Pancreas (tissue), 10 donors: ENCODE results near the gene CEMIP2. TPM values are rescaled to one million over a fixed set of nuclear protein-coding genes. Genes with fewer than 3 reads are reported as not detected.

Experiments used
- ATAC-seq, 4 donors: fragments of 200-7000 bp; cut with Tn5 transposase; one replicate each; pipeline versions ENCODE4 v1.8.0 to v1.9.1; 2020; ENCODE audit warnings: mild to moderate bottlenecking in 4 of 4, moderate library complexity in 4 of 4
- DNase-seq, 6 donors: peaks; one replicate each; pipeline ENCODE4 v3.0.0-alpha.2; 2020
- FAIRE-seq: peaks from 2 replicates; lab custom pipeline; 2012; peaks lifted over from hg19 to GRCh38; lab: Jason Lieb, UNC
- H3K27ac ChIP-seq, 4 donors: fragments of 200-600 bp; sonication (generic); 1 replicate in 3 of 4; 2 replicates in 1 of 4; pipeline versions ENCODE4 v1.5.0 to v1.8.0; 2020
- H3K27me3 ChIP-seq, 4 donors: fragments of 200-600 bp; one replicate each; pipeline ENCODE4 v1.8.0; 2021
- H3K36me3 ChIP-seq, 3 donors: fragments of 200-600 bp; sonication (generic) in 1 of 3; one replicate each; pipeline versions ENCODE4 v1.5.0 to v1.8.0; 2020 to 2021
- H3K4me1 ChIP-seq, 3 donors: fragments of 200-600 bp; one replicate each; pipeline ENCODE4 v1.8.0; 2021
- H3K4me3 ChIP-seq, 4 donors: fragments of 200-600 bp; sonication (generic) in 2 of 4; one replicate each; pipeline versions ENCODE4 v1.5.0 to v1.8.0; 2020 to 2021
- H3K9me3 ChIP-seq, 4 donors: fragments of 200-600 bp; one replicate each; pipeline ENCODE4 v1.8.0; 2021
- WGBS, 2 donors: extraction: QIAGEN DNeasy Blood & Tissue Kit; methylation state at CpG; one replicate each; pipeline ENCODE4 v1.1.7; 2013; 5-methylcytosine and 5-hydroxymethylcytosine counted together
- intact Hi-C, 3 donors: fragments of 100-400 bp; cut with DNase I; formaldehyde crosslinking; loops; one replicate each; pipeline versions ENCODE4 v1.11.1 to v1.14.2; 2022
- polyA plus RNA-seq, 2 donors: library from polyadenylated mRNA; stranded (reverse); fragments of 200-250 nt; gene quantifications; one replicate each; pipeline ENCODE4 v1.2.3, GENCODE V29; 2013
- total RNA-seq, 6 donors: library from RNA; stranded (reverse); fragmentation: NEBNext Ultra II Directional in 4 of 6; extraction: Animal tissue kit (Norgen Biotek cat#: 25700) in 4 of 6; gene quantifications; one replicate each; pipeline versions ENCODE4 v1.2.1 to v1.2.4, GENCODE V29; 2021 to 2023
- TF ChIP-seq, protein P1 (sequence below), 4 donors: fragments of 200-600 bp; sonication (generic) in 3 of 4; IDR thresholded peaks; one replicate each; pipeline versions ENCODE4 v1.5.0 to v1.8.0; 2021; ENCODE audit warnings: antibody characterized with exemption in 4 of 4
- donor health status: healthy with polysubstance abuse.
- donor health status: DM: no; HTN: no; CAD: no; lungs with moderate emphysema.
- donor health status: DM: no; HTN: no; CAD: no.
- donor health status: control.
- donor health status: control.
- donor health status: Bipolar disorder and iron deficiency.
- donor health status: DM: yes; HTN: yes; CAD: no.
- donor health status: DM: no; HTN: no; CAD: no.
- donor health status: DM: no; HTN: no; CAD: no.
- donor health status: DM: yes; HTN: yes; CAD: no.

CEMIP2 gene
- total and polyA plus RNA-seq, 8 donors, result 14.3 to 42.1 (median 23.3) TPM

DNA sequence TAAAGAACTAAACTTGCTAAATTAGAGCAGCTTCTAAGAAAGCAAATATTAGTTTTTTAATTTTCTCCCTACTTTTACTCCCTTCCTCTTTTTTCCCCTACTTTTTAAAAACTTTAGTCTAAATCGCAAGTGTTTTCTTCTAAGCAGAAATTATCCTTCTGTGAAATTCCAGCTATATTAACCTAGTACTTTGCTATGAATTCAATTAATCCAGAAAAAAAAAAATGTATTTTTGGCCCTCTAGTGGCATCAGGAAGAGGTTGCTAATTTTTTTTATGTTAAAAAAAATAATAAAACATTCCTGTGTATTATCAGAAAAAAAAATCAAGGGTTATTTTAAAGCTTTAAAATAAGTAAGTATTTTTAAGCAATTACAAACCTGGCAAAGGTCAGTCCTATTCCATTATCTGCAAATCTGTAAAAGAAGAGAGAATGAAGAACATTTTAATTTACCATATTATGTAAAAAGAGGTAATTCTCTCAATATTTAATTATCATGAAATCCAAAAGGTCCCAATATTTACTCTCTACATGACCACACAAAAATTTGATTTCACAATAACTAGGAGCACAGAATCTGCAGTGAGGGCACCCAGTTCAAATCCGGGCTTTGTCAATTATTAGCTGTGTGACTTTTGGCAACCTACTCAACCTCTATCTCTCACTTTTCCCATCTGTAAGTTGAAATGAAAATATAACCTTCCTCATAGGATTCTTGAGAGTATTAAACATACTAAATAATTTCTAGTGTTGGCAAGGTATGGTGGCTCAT is 52.0 kb downstream of the CEMIP2 start:
- Histone ChIP-seq H3K27ac (no peak overlapping the region), H3K27me3 (no peaks in the 10 kb centered on the region), H3K9me3 (no peaks in the 10 kb centered on the region), H3K4me1 (peaks cover 0 to 6% (median 3%) of the 10 kb centered on the region in 3 donors), H3K36me3 (peaks cover 0 to 16% (median 7%) of the 10 kb centered on the region in 3 donors), H3K4me3 (no peak overlapping the region)
- WGBS, 2 donors, result 84 to 90% methylated on average over 2 of the region's 2 CpGs
- no peak for ATAC-seq
- TF ChIP-seq, protein P1, sequence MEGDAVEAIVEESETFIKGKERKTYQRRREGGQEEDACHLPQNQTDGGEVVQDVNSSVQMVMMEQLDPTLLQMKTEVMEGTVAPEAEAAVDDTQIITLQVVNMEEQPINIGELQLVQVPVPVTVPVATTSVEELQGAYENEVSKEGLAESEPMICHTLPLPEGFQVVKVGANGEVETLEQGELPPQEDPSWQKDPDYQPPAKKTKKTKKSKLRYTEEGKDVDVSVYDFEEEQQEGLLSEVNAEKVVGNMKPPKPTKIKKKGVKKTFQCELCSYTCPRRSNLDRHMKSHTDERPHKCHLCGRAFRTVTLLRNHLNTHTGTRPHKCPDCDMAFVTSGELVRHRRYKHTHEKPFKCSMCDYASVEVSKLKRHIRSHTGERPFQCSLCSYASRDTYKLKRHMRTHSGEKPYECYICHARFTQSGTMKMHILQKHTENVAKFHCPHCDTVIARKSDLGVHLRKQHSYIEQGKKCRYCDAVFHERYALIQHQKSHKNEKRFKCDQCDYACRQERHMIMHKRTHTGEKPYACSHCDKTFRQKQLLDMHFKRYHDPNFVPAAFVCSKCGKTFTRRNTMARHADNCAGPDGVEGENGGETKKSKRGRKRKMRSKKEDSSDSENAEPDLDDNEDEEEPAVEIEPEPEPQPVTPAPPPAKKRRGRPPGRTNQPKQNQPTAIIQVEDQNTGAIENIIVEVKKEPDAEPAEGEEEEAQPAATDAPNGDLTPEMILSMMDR (IDR thresholded peaks at IDR 0.05), result peak in 3 of 4 donors; percentile 16 to 38 (median 25)
- intact Hi-C loops, result no loop called here
- FAIRE-seq, result peak; percentile 77
- DNase-seq, result no peak

DNA sequence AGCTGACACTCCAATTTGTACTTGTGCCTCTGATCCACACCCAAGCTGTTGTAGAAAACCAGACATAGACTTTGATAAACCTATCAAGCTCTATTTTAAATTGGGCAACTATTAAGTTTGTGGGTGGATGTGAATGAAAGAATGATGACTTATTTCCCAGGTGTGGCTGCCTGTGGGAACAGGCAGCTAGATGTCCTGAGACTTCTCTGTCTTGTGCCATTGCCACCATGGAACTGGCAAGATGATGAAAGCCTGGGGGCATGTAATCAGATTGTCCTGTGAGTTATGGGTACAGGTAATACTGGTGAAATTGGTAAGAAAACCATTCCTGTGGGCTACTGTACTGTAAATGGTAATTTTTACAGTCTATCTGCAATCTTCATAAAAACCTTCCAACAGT is 57.5 kb downstream of the CEMIP2 start:
- H3K27me3 ChIP-seq, result no peaks in the 10 kb centered on the region
- ATAC-seq (no peak), FAIRE-seq (no peak), DNase-seq (no peak)
- H3K36me3 ChIP-seq, result peaks cover 0 to 43% (median 25%) of the 10 kb centered on the region in 3 donors
- no peak overlapping the region for H3K4me3 ChIP-seq
- TF ChIP-seq, protein P1 (IDR thresholded peaks at IDR 0.05), result no peak
- no peak overlapping the region for H3K27ac ChIP-seq
- no peaks in the 10 kb centered on the region for H3K4me1 ChIP-seq
- intact Hi-C loops, result no loop called here
- no peaks in the 10 kb centered on the region for H3K9me3 ChIP-seq

DNA sequence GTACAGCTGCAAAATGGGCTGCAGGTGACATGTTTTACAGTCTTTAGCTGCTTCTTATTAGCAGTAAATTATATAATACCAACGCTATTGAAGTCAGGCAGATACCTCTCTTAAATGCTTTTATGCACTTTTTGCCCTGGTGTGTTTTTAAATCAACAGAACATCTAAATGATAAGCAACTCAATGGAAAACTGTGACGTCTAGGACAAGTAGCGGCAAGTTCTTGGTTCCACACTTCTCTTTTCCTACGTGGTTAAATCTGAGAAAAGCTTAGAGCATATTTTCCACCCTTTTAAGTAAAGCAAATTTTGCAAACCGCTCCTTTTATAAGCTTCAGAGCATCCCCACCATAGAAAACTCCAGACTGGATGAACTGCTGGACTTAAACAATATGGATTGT is 58.1 kb downstream of the CEMIP2 start:
- 65 to 70% methylated on average over 5 of the region's 5 CpGs for WGBS, 2 donors
- DNase-seq (no peak), ATAC-seq (no peak), FAIRE-seq (no peak)
- Histone ChIP-seq H3K27me3 (no peaks in the 10 kb centered on the region), H3K36me3 (peaks cover 0 to 43% (median 25%) of the 10 kb centered on the region in 3 donors), H3K4me3 (no peak overlapping the region), H3K27ac (no peak overlapping the region), H3K4me1 (no peaks in the 10 kb centered on the region), H3K9me3 (no peaks in the 10 kb centered on the region)
- intact Hi-C loops, result no loop called here
- TF ChIP-seq, protein P1 (IDR thresholded peaks at IDR 0.05), result no peak

- Histone ChIP-seq H3K4me1 (no peaks in the 10 kb centered on the region), H3K27me3 (no peaks in the 10 kb centered on the region), H3K4me3 (no peak overlapping the region), H3K27ac (no peak overlapping the region), H3K36me3 (peaks cover 0 to 43% (median 23%) of the 10 kb centered on the region in 3 donors), H3K9me3 (no peaks in the 10 kb centered on the region)
- TF ChIP-seq, protein P1 (IDR thresholded peaks at IDR 0.05), result no peak
- ATAC-seq, result no peak
- no peak for DNase-seq
- intact Hi-C loops, result no loop called here
- 78 to 92% methylated on average over 1 of the region's 1 CpG for WGBS, 2 donors
- FAIRE-seq, result no peak
These were observed 58.9 kb downstream of the CEMIP2 start for GRCh38 chr9:71709384-71709783.

DNA sequence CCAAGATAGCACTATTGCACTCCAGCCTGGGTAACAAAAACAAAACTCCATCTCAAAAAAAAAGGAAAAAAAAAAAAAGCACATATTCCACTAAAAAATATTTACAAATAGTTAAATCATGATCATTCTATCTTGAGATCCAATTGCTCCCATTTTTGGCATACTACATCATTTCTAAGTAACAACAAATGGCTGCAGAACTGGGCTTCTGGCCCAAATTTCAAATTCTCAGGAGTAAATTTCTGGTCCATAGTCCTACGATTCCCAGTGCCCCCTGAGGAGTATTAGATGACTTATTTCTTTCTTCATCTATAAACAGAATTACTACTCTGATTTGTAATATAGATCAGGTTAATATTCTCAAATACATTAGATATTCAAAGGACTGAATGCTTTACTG is 62.1 kb downstream of the CEMIP2 start:
- Histone ChIP-seq H3K27me3 (no peaks in the 10 kb centered on the region), H3K36me3 (peaks cover 0 to 45% (median 18%) of the 10 kb centered on the region in 3 donors), H3K4me1 (no peaks in the 10 kb centered on the region), H3K9me3 (no peaks in the 10 kb centered on the region), H3K4me3 (no peak overlapping the region), H3K27ac (no peak overlapping the region)
- DNase-seq (no peak), ATAC-seq (no peak), FAIRE-seq (no peak)
- 76 to 85% methylated on average over 1 of the region's 1 CpG for WGBS, 2 donors
- intact Hi-C loops, result no loop called here
- TF ChIP-seq, protein P1 (IDR thresholded peaks at IDR 0.05), result no peak
